HEK293T (cell line): Measurements from ENCODE around the gene SOX14.

Source experiments
- CTCF ChIA-PET: fragments of 350-600 bp; formaldehyde crosslinking; extraction: SDS; loops from one replicate; lab custom pipeline; 2021; ENCODE audit warnings: antibody characterized with exemption, inconsistent platforms; lab: Yijun Ruan, JAX
- POLR2A ChIA-PET: fragments of 350-600 bp; formaldehyde crosslinking; extraction: SDS; loops from one replicate; lab custom pipeline; 2020; ENCODE audit warnings: antibody characterized with exemption, inconsistent platforms; lab: Yijun Ruan, JAX
- DNase-seq: peaks from one replicate; pipeline ENCODE4 v3.0.0; 2012; ENCODE audit warnings: mixed read lengths; ENCODE audit errors: extremely low spot score
- ARNT ChIP-seq: fragments of 450-650 bp; IDR thresholded peaks from 2 replicates; pipeline ENCODE4 v1.6.1; 2017; ENCODE audit warnings: mild to moderate bottlenecking
- BHLHE40 ChIP-seq: fragments of 450-650 bp; IDR thresholded peaks from 2 replicates; pipeline ENCODE4 v1.6.1; 2016; ENCODE audit warnings: mild to moderate bottlenecking, moderate library complexity, borderline replicate concordance
- CTBP1 ChIP-seq: fragments of 450-650 bp; IDR thresholded peaks from 2 replicates; pipeline ENCODE4 v1.6.1; 2016; ENCODE audit warnings: borderline replicate concordance
- ELF4 ChIP-seq: fragments of 450-650 bp; IDR thresholded peaks from 2 replicates; pipeline ENCODE4 v1.6.1; 2017; ENCODE audit warnings: antibody characterized with exemption
- FOXA1 ChIP-seq: fragments of 450-650 bp; IDR thresholded peaks from 2 replicates; pipeline ENCODE4 v1.6.1; 2016; ENCODE audit warnings: mild to moderate bottlenecking
- FOXK2 ChIP-seq: fragments of 450-650 bp; IDR thresholded peaks from 2 replicates; pipeline ENCODE4 v1.6.1; 2016; ENCODE audit warnings: mild to moderate bottlenecking
- FOXM1 ChIP-seq: fragments of 450-650 bp; IDR thresholded peaks from 2 replicates; pipeline ENCODE4 v1.6.1; 2017; ENCODE audit warnings: mild to moderate bottlenecking, borderline replicate concordance
- HDGF ChIP-seq: fragments of 450-650 bp; IDR thresholded peaks from 2 replicates; pipeline ENCODE4 v1.6.1; 2017; ENCODE audit warnings: antibody characterized with exemption, borderline replicate concordance
- L3MBTL2 ChIP-seq: fragments of 450-650 bp; conservative IDR thresholded peaks from 2 replicates; pipeline ENCODE4 v1.6.1; 2016; ENCODE audit warnings: mild to moderate bottlenecking
- LEF1 ChIP-seq: fragments of 450-650 bp; IDR thresholded peaks from 2 replicates; pipeline ENCODE4 v1.6.1; 2017; ENCODE audit warnings: mild to moderate bottlenecking, borderline replicate concordance
- NFRKB ChIP-seq: fragments of 450-650 bp; IDR thresholded peaks from 2 replicates; pipeline ENCODE4 v1.6.1; 2016; ENCODE audit warnings: mild to moderate bottlenecking, moderate library complexity
- PKNOX1 ChIP-seq: fragments of 450-650 bp; IDR thresholded peaks from 2 replicates; pipeline ENCODE4 v1.6.1; 2016
- SP1 ChIP-seq: fragments of 450-650 bp; IDR thresholded peaks from 2 replicates; pipeline ENCODE4 v1.6.1; 2017
- SUZ12 ChIP-seq: fragments of 450-650 bp; IDR thresholded peaks from 2 replicates; pipeline ENCODE4 v1.6.1; 2016; ENCODE audit warnings: mild to moderate bottlenecking
- TARDBP ChIP-seq: fragments of 450-650 bp; IDR thresholded peaks from 2 replicates; pipeline ENCODE4 v1.6.1; 2016
- ZNF384 ChIP-seq: fragments of 450-650 bp; IDR thresholded peaks from 2 replicates; pipeline ENCODE4 v1.6.1; 2016

The SOX14 gene

GRCh38 chr3:137743608-137744007 lies 20.5 kb upstream of the SOX14 start:
- TF ChIP-seq TARDBP (no peak), FOXK2 (no peak), ELF4 (no peak), FOXM1 (no peak), HDGF (no peak), ZNF384 (no peak), ARNT (no peak), BHLHE40 (no peak), CTBP1 (no peak), SP1 (no peak), LEF1 (no peak), FOXA1 (no peak), PKNOX1 (no peak), L3MBTL2 (no peak), SUZ12 (no peak)
- CTCF ChIA-PET, result no interaction called here
- DNase-seq, result no peak
- POLR2A ChIA-PET, result no interaction called here

- DNase-seq, result no peak
- POLR2A ChIA-PET, result no interaction called here
- TF ChIP-seq FOXM1 (no peak), ZNF384 (no peak), FOXA1 (no peak), CTBP1 (no peak), L3MBTL2 (no peak), ELF4 (no peak), FOXK2 (no peak), NFRKB (no peak), PKNOX1 (no peak), BHLHE40 (no peak), SUZ12 (no peak), HDGF (no peak), LEF1 (no peak), ARNT (no peak), SP1 (no peak), TARDBP (no peak)
- CTCF ChIA-PET, result no interaction called here
Measured at GRCh38 chr3:137746808-137747207, 17.3 kb upstream of the SOX14 start.

GRCh38 chr3:137759505-137759904 lies 4.6 kb upstream of the SOX14 start:
- CTCF ChIA-PET, result no interaction called here
- POLR2A ChIA-PET, result no interaction called here
- TF ChIP-seq SP1 (no peak), TARDBP (no peak), ARNT (no peak), ELF4 (no peak), CTBP1 (no peak)
- no peak for DNase-seq

- TF ChIP-seq CTBP1 (no peak), FOXA1 (no peak), FOXK2 (no peak), ARNT (no peak), ELF4 (no peak), TARDBP (no peak), LEF1 (no peak), BHLHE40 (no peak), SUZ12 (no peak), SP1 (no peak), FOXM1 (no peak), ZNF384 (no peak), PKNOX1 (no peak), L3MBTL2 (no peak), NFRKB (no peak), HDGF (no peak)
- ChIA-PET POLR2A (no interaction called here), CTCF (interaction anchor here (0.6 kb wide), 1 partner anchor 26 kb away, joined by 3 read pairs; no protein-coding TSS in a partner anchor)
- no peak for DNase-seq
Measured at GRCh38 chr3:137760341-137761098, 3.6 kb upstream of the SOX14 start.

- ChIA-PET POLR2A (no interaction called here), CTCF (interaction anchor here (0.6 kb wide), 1 partner anchor 25 kb away, joined by 3 read pairs; no protein-coding TSS in a partner anchor)
- no peak for TF ChIP-seq ARNT
- TF ChIP-seq TARDBP, result no peak
- TF ChIP-seq ELF4, result no peak
- TF ChIP-seq BHLHE40, result no peak
- no peak for TF ChIP-seq CTBP1
- no peak for TF ChIP-seq HDGF
- no peak for TF ChIP-seq FOXK2
- no peak for TF ChIP-seq NFRKB
- TF ChIP-seq FOXM1, result no peak
- no peak for TF ChIP-seq SUZ12
- no peak for TF ChIP-seq ZNF384
- no peak for TF ChIP-seq L3MBTL2
- TF ChIP-seq SP1, result no peak
- TF ChIP-seq FOXA1, result no peak
- no peak for TF ChIP-seq PKNOX1
- TF ChIP-seq LEF1, result no peak
- no peak for DNase-seq
Measured at GRCh38 chr3:137761099-137761562, 3.0 kb upstream of the SOX14 start.
